Retina (tissue), 1 donor: ENCODE data around the gene ZNF598.

Experiments
- DNase-seq: peaks from one replicate; pipeline ENCODE4 v3.0.0-alpha.2; 2016

The ZNF598 gene

DNA sequence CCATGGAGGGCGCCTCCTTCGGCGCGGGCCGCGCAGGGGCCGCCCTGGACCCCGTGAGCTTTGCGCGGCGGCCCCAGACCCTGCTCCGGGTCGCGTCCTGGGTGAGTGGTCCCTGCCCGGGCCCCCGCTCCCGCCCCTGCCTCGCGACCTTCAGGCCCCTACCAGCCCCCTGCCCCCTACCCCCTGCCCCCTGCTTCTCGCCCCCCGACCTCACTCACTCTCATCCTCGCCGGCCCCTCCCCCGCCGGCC lies 19.6 kb downstream of the ZNF598 start:
- no peak for DNase-seq

DNA sequence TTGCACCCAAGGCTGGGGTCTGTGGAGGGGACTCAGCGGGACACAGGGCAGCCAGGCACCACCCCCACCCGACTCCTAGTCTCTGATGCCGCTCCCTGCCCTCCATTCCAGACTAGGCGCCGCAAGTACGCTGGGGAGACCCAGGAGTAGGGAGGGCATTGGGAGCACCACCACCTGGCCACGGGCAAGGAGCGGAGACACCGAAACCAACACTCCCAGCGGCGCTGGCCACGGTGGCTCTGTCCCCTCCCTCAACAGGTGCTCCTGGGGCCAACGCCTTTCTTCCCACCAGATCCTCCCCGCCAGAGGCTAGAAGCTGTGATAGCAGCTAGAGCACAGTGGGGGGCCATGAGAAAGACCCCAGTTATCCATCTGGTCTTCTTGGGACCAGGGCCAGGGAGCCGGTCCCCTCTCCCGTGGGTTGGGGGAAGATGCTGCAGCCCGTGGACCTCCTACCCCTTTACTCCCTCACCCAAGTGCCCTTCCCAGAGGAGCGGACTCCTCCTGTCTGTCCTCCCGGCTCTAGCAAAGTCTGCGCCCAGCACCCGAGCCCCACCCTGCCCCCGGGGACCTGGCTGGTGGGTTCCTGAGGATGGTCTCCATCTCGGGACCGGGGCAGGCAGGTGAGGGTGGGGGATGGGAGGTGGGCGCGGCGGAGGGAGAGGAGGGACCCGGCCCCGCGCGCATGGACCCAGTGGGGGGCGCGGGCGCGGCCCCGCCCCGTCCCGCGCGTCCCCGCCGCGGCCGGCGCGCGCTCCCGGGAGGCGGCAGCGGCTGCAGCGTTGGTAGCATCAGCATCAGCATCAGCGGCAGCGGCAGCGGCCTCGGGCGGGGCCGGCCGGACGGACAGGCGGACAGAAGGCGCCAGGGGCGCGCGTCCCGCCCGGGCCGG lies 20.2 kb downstream of the ZNF598 start, which contains the start of gene SYNGR3:
TSS of gene SYNGR3 (plus strand) at position 762 of the 892 bp plus-strand sequence. CDS start 133 bp downstream, outside the sequence.
- DNase-seq, result peak; percentile 44

DNA sequence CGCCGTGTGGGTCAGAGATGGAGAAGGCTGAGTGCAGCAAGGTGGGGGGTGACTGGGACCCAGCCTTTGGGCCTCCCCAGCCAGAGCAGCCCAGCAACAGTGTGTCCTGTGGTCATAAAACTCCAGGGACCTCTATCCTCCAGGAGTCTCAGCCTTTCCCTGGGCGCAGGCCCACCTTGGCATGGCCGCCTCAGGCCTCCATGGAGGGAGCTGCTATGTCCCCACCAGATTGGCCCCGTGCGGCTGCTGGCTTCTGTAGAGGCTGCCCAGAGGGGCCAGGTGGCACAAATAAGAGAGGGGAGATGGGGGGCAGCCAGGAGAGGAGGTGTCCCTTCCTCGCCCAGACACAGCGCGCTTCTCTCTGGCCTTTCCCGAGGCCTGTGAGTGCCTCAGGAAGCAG lies 22.4 kb downstream of the ZNF598 start:
- no peak for DNase-seq

DNA sequence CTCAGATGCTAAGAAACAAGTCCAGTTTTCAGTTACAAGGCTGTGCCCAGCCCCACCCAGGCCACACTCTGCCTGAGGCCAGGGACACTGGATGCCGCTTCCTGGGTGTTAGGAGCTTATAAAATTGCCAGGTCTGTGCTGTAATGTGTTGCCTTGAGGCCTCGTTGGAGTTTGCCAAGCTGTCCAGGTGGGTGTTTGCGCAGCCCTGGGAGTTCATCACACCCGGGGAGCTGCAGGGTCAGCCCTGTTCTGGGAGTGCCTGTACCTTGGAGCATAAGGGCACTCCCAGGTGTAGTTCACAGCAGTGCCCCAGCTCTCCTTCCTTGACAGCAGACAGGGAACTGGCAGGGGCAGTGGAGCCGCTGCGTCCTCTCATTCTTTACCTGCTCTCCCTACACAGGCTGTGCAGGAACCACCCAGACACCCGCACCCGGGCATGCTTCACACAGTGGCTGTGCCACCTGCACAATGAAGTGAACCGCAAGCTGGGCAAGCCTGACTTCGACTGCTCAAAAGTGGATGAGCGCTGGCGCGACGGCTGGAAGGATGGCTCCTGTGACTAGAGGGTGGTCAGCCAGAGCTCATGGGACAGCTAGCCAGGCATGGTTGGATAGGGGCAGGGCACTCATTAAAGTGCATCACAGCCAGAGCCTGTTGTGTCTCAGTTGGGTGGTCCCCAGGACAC lies 24.0 kb downstream of the ZNF598 start:
- no peak for DNase-seq

GRCh38 chr16:1984347-1985225 lies 25.0 kb downstream of the ZNF598 start:
- no peak for DNase-seq

- peak; percentile 97 for DNase-seq
Measured at GRCh38 chr16:1983544-1984346, 25.9 kb downstream of the ZNF598 start, which contains the start of gene GFER. Gene GFER (plus strand): TSS chr16:1984193. CDS start chr16:1984219, 26 bp downstream.

DNA sequence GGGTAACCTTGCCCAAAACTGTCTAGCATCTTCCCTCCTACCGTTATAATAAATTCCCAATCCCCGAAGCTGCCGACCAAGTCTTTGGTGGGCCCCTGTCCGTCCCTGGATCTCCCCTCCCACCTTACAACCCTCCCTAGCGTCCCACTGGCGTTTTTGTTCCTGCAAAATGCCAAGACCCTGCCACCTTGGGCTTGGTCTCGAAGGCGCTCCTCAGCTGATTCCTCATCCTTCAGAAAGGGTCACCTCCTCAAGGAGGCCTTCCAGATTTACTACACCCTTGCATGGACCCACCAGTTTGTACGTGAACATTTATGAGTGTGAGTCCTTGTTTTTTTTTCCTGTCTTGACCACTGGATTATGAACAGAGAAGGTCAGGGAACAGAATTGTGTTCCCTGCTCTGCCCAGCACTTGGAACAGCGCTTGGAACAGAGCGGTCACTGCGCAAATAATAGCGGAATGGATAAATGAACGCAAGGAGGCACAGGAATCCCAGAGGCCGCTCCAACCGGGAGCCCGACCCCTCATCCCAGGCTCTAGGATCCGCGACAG lies 26.6 kb downstream of the ZNF598 start:
- no peak for DNase-seq

DNA sequence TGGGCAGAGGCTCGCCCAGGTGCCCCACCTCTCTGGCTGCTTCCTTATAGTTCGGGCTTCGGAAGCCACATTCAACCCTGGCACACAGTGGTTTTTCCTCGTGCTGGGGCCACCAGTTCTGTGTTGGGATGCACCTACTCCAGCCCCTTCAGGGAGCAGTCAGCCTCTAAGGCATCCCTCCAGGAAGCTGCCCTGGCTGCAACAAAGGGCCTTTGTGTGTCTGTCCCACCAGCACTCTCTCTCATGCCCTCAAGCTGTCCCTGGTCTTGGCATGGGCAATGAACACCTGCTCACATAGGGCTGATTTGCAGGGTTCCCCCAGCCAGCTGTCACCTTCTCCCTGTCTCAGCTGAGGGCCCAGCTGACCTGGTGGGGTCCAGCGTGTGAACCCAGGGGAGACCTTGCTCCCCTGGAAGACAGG lies 27.6 kb downstream of the ZNF598 start:
- DNase-seq, result peak; percentile 38

- DNase-seq, result no peak
Measured at GRCh38 chr16:1981398-1981836, 28.2 kb downstream of the ZNF598 start, which contains the start of gene NOXO1. Gene NOXO1 (minus strand): TSS chr16:1981469. CDS start chr16:1981179, 290 bp downstream.

DNA sequence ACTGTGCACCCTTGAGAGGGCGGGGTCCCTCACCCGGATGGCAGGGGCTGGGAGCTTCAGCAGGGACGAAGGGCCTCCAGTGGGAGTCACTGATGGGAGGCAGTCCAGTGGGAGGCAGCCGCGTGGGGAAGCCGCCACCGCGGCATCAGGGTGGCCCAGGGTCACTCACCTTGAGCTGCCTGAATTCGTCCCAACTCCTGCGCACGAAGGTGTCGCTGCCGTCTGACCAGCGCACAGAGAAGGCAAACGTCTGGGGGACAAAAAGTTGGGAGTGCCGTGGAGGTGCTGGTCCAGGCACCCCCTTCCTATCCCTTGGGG lies 28.9 kb downstream of the ZNF598 start:
- DNase-seq, result peak; percentile 31

DNA sequence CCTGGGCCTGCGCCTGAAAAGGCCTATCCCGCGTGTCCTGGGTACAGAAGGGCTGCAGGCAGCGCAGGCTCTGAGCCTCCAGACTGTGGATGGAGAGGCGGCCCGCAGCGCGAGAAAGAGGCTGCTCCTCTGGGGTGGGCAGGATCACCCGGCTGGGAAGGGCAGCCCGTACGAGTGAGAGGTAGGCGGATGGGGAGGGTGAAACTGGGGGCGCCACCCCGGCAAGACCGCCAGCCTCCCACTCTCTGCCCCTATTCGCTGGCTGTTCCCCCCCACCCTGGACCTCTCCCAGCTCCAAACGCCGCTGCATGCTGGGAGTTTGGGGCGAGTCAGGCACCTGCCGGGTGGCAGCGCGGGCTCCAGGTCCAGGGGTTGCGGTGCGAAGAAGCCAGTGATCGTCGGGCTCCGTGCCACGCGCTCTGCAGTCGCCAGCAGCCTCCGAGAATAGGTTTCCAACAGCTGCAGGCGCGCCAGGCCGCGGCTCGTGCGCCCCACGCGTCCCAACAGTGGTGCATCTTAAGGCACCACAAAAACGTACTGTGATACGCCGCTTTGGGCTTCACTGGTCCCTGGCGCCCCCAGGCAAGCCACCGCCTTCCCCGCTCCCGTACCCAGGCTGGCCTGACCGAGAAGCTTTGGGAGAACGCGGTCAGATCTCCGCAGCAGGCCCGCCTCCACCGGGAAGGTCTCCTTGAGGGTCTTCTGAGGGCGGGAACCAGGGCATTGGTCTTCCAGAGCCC lies 29.4 kb downstream of the ZNF598 start:
- DNase-seq, result peak; percentile 48

GRCh38 chr16:1979271-1980029 lies 30.2 kb downstream of the ZNF598 start:
- DNase-seq, result no peak

DNA sequence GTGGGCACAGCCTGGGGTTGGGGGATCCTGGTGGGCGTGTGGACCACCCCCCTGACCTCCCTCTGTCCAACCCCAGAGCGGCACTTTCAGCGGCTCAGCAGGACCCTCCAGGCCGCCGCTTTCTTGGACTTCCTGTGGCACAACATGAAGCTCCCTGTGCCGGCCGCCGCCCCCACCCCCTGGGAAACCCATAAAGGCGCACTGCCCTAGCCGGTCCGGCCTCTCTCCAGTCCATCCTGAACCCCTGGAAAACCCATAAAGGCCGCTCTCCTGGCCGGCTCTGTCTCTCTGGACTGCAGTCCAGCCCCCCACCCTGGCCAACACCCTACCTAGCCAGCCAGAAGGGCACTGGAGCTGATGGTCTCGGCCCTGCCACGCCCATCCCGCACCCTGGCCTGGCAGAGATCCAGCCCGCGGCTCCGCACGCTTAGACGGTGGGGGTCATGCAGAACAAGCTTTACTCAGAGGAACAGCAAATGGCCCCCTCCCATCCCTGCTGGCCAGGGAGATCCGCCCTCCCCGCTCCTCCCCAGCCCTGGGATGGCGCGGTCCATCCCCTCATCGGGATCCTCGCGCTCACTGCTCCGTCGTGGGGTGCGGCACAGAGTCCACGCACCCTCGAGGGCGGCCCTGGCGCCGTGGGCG lies 31.0 kb downstream of the ZNF598 start:
- no peak for DNase-seq

DNA sequence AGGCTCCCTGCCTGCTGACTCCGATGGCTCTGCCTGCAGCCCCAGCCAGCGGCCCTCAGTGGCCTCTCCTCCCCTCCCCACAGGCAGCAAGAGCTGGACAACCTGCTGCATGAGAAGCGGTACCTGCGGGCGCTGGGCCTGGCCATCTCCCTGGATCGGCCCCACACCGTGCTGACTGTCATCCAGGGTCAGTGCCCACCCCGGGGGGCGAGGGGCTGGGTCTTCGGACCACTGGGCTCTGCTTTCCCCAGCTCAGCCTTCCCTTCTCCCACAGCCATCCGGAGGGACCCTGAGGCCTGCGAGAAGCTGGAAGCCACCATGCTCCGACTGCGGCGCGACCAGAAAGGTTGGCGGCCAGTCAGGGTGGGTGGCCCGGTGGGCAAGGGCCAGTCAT lies 31.7 kb downstream of the ZNF598 start:
- no peak for DNase-seq

GRCh38 chr16:1976951-1977874 lies 32.4 kb downstream of the ZNF598 start:
- no peak for DNase-seq

GRCh38 chr16:1976216-1976520 lies 33.5 kb downstream of the ZNF598 start:
- DNase-seq, result no peak

DNA sequence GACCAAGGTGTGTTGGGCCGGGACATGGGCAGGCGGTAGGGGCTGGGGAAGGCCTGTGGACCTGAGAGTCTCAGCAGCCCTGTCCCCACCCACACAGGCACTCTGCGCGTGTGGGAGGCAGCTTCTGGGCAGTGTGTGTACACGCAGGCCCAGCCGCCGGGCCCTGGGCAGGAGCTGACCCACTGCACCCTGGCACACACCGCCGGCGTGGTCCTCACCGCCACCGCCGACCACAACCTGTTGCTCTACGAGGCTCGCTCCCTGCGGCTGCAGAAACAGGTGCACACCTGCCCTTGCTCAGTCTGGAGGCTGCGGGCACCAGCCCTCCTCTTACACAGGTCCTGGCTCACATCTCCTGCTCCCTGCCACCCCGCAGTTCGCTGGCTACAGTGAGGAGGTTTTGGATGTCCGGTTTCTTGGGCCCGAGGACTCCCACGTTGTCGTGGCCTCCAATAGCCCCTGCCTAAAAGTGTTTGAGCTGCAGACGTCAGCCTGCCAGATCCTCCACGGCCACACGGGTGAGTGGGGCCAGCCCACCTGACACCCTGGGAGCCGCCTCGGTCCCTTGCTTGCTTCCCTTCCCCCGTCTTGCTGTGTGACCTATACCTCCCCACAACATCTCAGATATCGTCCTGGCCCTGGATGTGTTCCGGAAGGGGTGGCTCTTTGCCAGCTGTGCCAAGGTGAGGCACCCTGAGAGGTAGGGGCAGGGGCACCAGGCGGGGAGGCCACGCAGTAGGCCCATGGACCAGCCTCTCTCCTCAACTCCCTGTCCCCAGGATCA lies 34.0 kb downstream of the ZNF598 start:
- DNase-seq, result no peak
